Neural cell (in vitro differentiated cells): ENCODE data around the gene IFI44.

Source experiments
- EZH2 ChIP-seq: fragments of 200-600, 300-800 bp; shearing (Covaris generic), sonication (generic); IDR thresholded peaks from 2 replicates; pipeline ENCODE4 v1.6.1; 2014; ENCODE audit warnings: antibody characterized with exemption, low read length, borderline replicate concordance, mild to moderate bottlenecking; ENCODE audit not compliant: insufficient read depth, poor library complexity, severe bottlenecking
- POLR2AphosphoS5 ChIP-seq: IDR thresholded peaks from 2 replicates; pipeline ENCODE4 v1.6.1; 2012
- RAD21 ChIP-seq: fragments of 450-650 bp; conservative IDR thresholded peaks from 2 replicates; pipeline ENCODE4 v1.6.1; 2014; ENCODE audit warnings: antibody characterized with exemption, mild to moderate bottlenecking, moderate library complexity
- SMC3 ChIP-seq: fragments of 450-650 bp; conservative IDR thresholded peaks from 2 replicates; pipeline ENCODE4 v1.6.1; 2014; ENCODE audit warnings: antibody characterized with exemption, mild to moderate bottlenecking, moderate library complexity; ENCODE audit not compliant: poor library complexity
- TAF1 ChIP-seq: IDR thresholded peaks from 2 replicates; pipeline ENCODE4 v1.6.1; 2012; ENCODE audit warnings: low read depth
- TF ChIP-seq, protein P1 (sequence below): fragments of 450-650 bp; IDR thresholded peaks from 2 replicates; pipeline ENCODE4 v1.5.1; 2014; ENCODE audit warnings: antibody characterized with exemption, mild to moderate bottlenecking, moderate library complexity; ENCODE audit not compliant: poor library complexity, severe bottlenecking
- TF ChIP-seq, protein P2 (sequence below): IDR thresholded peaks from 2 replicates; pipeline ENCODE4 v1.6.1; 2012; ENCODE audit warnings: borderline replicate concordance

DNA sequence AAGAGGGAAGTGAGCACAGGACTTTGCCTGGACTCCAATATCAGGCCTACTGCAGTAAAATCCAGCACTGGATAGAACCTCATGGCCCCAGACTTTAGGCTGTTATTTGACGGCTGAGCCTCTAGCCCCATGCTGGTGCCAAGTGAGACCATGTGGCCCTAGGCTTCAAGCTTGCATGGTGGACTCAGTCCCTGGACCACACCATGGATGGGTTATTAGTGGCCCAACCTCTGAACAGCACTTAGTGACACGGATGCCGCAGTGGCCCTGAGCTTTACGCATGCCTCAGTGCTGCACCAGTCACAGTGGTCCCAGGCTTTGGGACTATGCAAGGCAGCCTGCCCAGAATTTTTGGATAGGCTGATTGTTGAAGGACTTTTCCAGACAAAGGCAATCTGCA lies 16.4 kb upstream of the IFI44 start:
- TF ChIP-seq, protein P1, sequence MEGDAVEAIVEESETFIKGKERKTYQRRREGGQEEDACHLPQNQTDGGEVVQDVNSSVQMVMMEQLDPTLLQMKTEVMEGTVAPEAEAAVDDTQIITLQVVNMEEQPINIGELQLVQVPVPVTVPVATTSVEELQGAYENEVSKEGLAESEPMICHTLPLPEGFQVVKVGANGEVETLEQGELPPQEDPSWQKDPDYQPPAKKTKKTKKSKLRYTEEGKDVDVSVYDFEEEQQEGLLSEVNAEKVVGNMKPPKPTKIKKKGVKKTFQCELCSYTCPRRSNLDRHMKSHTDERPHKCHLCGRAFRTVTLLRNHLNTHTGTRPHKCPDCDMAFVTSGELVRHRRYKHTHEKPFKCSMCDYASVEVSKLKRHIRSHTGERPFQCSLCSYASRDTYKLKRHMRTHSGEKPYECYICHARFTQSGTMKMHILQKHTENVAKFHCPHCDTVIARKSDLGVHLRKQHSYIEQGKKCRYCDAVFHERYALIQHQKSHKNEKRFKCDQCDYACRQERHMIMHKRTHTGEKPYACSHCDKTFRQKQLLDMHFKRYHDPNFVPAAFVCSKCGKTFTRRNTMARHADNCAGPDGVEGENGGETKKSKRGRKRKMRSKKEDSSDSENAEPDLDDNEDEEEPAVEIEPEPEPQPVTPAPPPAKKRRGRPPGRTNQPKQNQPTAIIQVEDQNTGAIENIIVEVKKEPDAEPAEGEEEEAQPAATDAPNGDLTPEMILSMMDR: no peak
- TF ChIP-seq TAF1 (no peak), SMC3 (no peak), POLR2AphosphoS5 (no peak), EZH2 (no peak), RAD21 (no peak)
- TF ChIP-seq, protein P2, sequence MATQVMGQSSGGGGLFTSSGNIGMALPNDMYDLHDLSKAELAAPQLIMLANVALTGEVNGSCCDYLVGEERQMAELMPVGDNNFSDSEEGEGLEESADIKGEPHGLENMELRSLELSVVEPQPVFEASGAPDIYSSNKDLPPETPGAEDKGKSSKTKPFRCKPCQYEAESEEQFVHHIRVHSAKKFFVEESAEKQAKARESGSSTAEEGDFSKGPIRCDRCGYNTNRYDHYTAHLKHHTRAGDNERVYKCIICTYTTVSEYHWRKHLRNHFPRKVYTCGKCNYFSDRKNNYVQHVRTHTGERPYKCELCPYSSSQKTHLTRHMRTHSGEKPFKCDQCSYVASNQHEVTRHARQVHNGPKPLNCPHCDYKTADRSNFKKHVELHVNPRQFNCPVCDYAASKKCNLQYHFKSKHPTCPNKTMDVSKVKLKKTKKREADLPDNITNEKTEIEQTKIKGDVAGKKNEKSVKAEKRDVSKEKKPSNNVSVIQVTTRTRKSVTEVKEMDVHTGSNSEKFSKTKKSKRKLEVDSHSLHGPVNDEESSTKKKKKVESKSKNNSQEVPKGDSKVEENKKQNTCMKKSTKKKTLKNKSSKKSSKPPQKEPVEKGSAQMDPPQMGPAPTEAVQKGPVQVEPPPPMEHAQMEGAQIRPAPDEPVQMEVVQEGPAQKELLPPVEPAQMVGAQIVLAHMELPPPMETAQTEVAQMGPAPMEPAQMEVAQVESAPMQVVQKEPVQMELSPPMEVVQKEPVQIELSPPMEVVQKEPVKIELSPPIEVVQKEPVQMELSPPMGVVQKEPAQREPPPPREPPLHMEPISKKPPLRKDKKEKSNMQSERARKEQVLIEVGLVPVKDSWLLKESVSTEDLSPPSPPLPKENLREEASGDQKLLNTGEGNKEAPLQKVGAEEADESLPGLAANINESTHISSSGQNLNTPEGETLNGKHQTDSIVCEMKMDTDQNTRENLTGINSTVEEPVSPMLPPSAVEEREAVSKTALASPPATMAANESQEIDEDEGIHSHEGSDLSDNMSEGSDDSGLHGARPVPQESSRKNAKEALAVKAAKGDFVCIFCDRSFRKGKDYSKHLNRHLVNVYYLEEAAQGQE: no peak
